H1 (cell line): Measurements from ENCODE around the gene SFTPA2. TPM values are rescaled to one million over a fixed set of nuclear protein-coding genes. Genes with fewer than 3 reads are reported as not detected.
A peak's percentile ranks its signal among the peaks of the same experiment; 100 is the strongest.
"Not testable (repeated sequence)": the region's sequence is repeated elsewhere in the genome, so short reads cannot be mapped to it uniquely, and the experiment has no call there.

Source experiments
- CTCF ChIA-PET: fragments of 300-600 bp; sonication (Branson Sonifier 250); formaldehyde crosslinking; loops from one replicate; lab custom pipeline; 2021; ENCODE audit not compliant: partially characterized antibody; lab: Charles Lee
- POLR2A ChIA-PET: fragments of 300-600 bp; sonication (Branson Sonifier 250); formaldehyde crosslinking; loops from one replicate; lab custom pipeline; 2021; ENCODE audit warnings: inconsistent platforms; ENCODE audit not compliant: partially characterized antibody; lab: Charles Lee
- DNase-seq, 2 experiments: peaks; one replicate each; pipeline versions ENCODE4 v3.0.0 to v3.0.0-alpha.2; 2010 to 2022; ENCODE audit warnings: low spot score in 2 of 2, low read depth in 1 of 2, mixed read lengths in 1 of 2
- FAIRE-seq: peaks from 2 replicates; lab custom pipeline; 2011; peaks lifted over from hg19 to GRCh38; lab: Jason Lieb, UNC
- H2AFZ ChIP-seq: 2 replicates; pipeline ENCODE4 v1.8.1; 2012; ENCODE audit warnings: low read length, inconsistent platforms
- H2AK5ac ChIP-seq: 2 replicates; pipeline ENCODE4 v1.6.1; 2013; ENCODE audit warnings: low read depth, low read length
- H2BK120ac ChIP-seq: replicated peaks from 2 replicates; pipeline ENCODE3; 2013; ENCODE audit warnings: low read depth, low read length, inconsistent platforms
- H2BK12ac ChIP-seq: 2 replicates; pipeline ENCODE4 v1.6.1; 2013; ENCODE audit warnings: low read depth, low read length
- H2BK15ac ChIP-seq: 2 replicates; pipeline ENCODE4 v1.6.1; 2013; ENCODE audit warnings: low read length
- H2BK20ac ChIP-seq: 2 replicates; pipeline ENCODE4 v1.6.1; 2013; ENCODE audit warnings: low read length
- H2BK5ac ChIP-seq: 2 replicates; pipeline ENCODE4 v1.6.1; 2013; ENCODE audit warnings: low read depth, low read length
- H3K14ac ChIP-seq: 2 replicates; pipeline ENCODE4 v1.6.1; 2013; ENCODE audit warnings: inconsistent platforms; ENCODE audit not compliant: insufficient read length
- H3K18ac ChIP-seq: 2 replicates; pipeline ENCODE4 v1.6.1; 2013; ENCODE audit warnings: low read length; ENCODE audit errors: extremely low read depth
- H3K23ac ChIP-seq: 2 replicates; pipeline ENCODE4 v1.6.1; 2013; ENCODE audit warnings: inconsistent platforms; ENCODE audit not compliant: insufficient read length
- H3K23me2 ChIP-seq: 2 replicates; pipeline ENCODE4 v1.6.1; 2013; ENCODE audit warnings: low read depth, low read length
- H3K27ac ChIP-seq: 2 replicates; pipeline ENCODE4 v1.6.1; 2011; ENCODE audit warnings: low read depth, low read length, inconsistent platforms
- H3K27me3 ChIP-seq, 4 experiments: replicated peaks in 1 of 4; 1 replicate in 1 of 4; 2 replicates in 3 of 4; pipeline versions ENCODE4 v1.6.1 to v1.8.1; 2011 to 2013; ENCODE audit warnings: low read length in 3 of 4, mild to moderate bottlenecking in 3 of 4, inconsistent platforms in 2 of 4, mixed read lengths in 2 of 4, moderate library complexity in 1 of 4; ENCODE audit not compliant: control insufficient read depth in 3 of 4, insufficient read depth in 3 of 4; ENCODE audit errors: extremely low read depth in 1 of 4
- H3K36me3 ChIP-seq, 4 experiments: 2 replicates each; pipeline versions ENCODE4 v1.6.1 to v1.8.1; 2011 to 2013; ENCODE audit warnings: mild to moderate bottlenecking in 4 of 4, low read length in 3 of 4, moderate library complexity in 2 of 4, control low read depth in 1 of 4, inconsistent platforms in 1 of 4; ENCODE audit not compliant: insufficient read depth in 4 of 4, control insufficient read depth in 2 of 4
- H3K4ac ChIP-seq: replicated peaks from 2 replicates; pipeline ENCODE3; 2013; ENCODE audit warnings: low read length, low read depth, mixed read lengths, inconsistent platforms; ENCODE audit not compliant: insufficient read length
- H3K4me1 ChIP-seq, 4 experiments: replicated peaks in 1 of 4; 1 replicate in 1 of 4; 2 replicates in 3 of 4; pipeline versions ENCODE4 v1.6.1 to v1.8.1; 2011 to 2013; ENCODE audit warnings: low read length in 3 of 4, inconsistent platforms in 2 of 4, mixed read lengths in 1 of 4; ENCODE audit not compliant: insufficient read depth in 4 of 4, control insufficient read depth in 3 of 4
- H3K4me2 ChIP-seq, 2 experiments: 2 replicates each; pipeline versions ENCODE4 v1.6.1 to v1.8.1; 2011 to 2013; ENCODE audit warnings: low read depth in 2 of 2, low read length in 2 of 2, control low read depth in 1 of 2, inconsistent platforms in 1 of 2, mild to moderate bottlenecking in 1 of 2; ENCODE audit not compliant: insufficient read depth in 1 of 2
- H3K4me3 ChIP-seq, 4 experiments: fragments of 200-600, 300-600 bp in 1 of 4; sonication (generic), shearing (Covaris generic), sonication (Bioruptor Twin) in 1 of 4; 2 replicates each; pipeline versions ENCODE4 v1.5.1 to v1.8.1; 2011 to 2016; ENCODE audit warnings: low read length in 4 of 4, low read depth in 3 of 4, control low read depth in 2 of 4, inconsistent platforms in 2 of 4, mild to moderate bottlenecking in 2 of 4, mixed read lengths in 1 of 4, moderate library complexity in 1 of 4; ENCODE audit not compliant: insufficient read depth in 2 of 4; ENCODE audit errors: extremely low read depth in 1 of 4
- H3K56ac ChIP-seq: replicated peaks from 2 replicates; pipeline ENCODE3; 2013; ENCODE audit warnings: low read depth, mild to moderate bottlenecking, mixed read lengths, low read length, inconsistent platforms; ENCODE audit not compliant: insufficient read length
- H3K79me1 ChIP-seq: 2 replicates; pipeline ENCODE4 v1.6.1; 2013; ENCODE audit warnings: low read depth, low read length, control low read depth
- H3K79me2 ChIP-seq, 2 experiments: 2 replicates each; pipeline versions ENCODE4 v1.6.1 to v1.8.1; 2012 to 2013; ENCODE audit warnings: low read length in 2 of 2, mild to moderate bottlenecking in 2 of 2, inconsistent platforms in 1 of 2; ENCODE audit not compliant: insufficient read depth in 2 of 2, control insufficient read depth in 1 of 2
- H3K9ac ChIP-seq, 4 experiments: replicated peaks in 1 of 4; 1 replicate in 1 of 4; 2 replicates in 3 of 4; pipeline versions ENCODE4 v1.6.1 to v1.8.1; 2011 to 2013; ENCODE audit warnings: low read depth in 3 of 4, low read length in 3 of 4, control low read depth in 2 of 4, mild to moderate bottlenecking in 2 of 4, moderate library complexity in 2 of 4, inconsistent platforms in 1 of 4; ENCODE audit errors: extremely low read depth in 1 of 4
- H3K9me3 ChIP-seq, 2 experiments: 2 replicates each; pipeline versions ENCODE4 v1.6.1 to v1.8.1; 2012 to 2013; ENCODE audit warnings: mild to moderate bottlenecking in 2 of 2, moderate library complexity in 2 of 2, control low read depth in 1 of 2, inconsistent platforms in 1 of 2, low read depth in 1 of 2, low read length in 1 of 2, mixed read lengths in 1 of 2; ENCODE audit not compliant: insufficient read depth in 2 of 2
- H4K20me1 ChIP-seq, 2 experiments: replicated peaks in 1 of 2; 2 replicates each; pipeline versions ENCODE3 to v1.8.1; 2011 to 2013; ENCODE audit warnings: inconsistent platforms in 2 of 2, low read length in 2 of 2, mild to moderate bottlenecking in 1 of 2; ENCODE audit not compliant: insufficient read depth in 2 of 2, control insufficient read depth in 1 of 2
- H4K5ac ChIP-seq: 2 replicates; pipeline ENCODE4 v1.6.1; 2013; ENCODE audit warnings: low read length, low read depth, mixed read lengths, inconsistent platforms; ENCODE audit not compliant: insufficient read length
- H4K8ac ChIP-seq: 2 replicates; pipeline ENCODE4 v1.8.0; 2013; ENCODE audit warnings: mild to moderate bottlenecking, moderate library complexity, low read length, inconsistent platforms; ENCODE audit not compliant: insufficient read depth; ENCODE audit errors: extremely low read depth
- H4K91ac ChIP-seq: replicated peaks from 2 replicates; pipeline ENCODE3; 2013; ENCODE audit warnings: low read length, mixed read lengths, inconsistent platforms; ENCODE audit not compliant: insufficient read length
- EP300 ChIP-seq, 2 experiments: IDR thresholded peaks; 1 replicate in 1 of 2; 2 replicates in 1 of 2; pipeline ENCODE4 v1.6.1; 2011 to 2012; ENCODE audit warnings: low read depth in 2 of 2, low read length in 2 of 2, mild to moderate bottlenecking in 2 of 2, borderline replicate concordance in 1 of 2, inconsistent platforms in 1 of 2, moderate library complexity in 1 of 2
- NANOG ChIP-seq: IDR thresholded peaks from 2 replicates; pipeline ENCODE4 v1.6.1; 2011; ENCODE audit warnings: low read length, low read depth, mild to moderate bottlenecking, inconsistent platforms; ENCODE audit not compliant: insufficient read depth, poor library complexity, severe bottlenecking
- SP1 ChIP-seq: IDR thresholded peaks from 2 replicates; pipeline ENCODE4 v1.6.1; 2011; ENCODE audit warnings: low read depth, low read length
- TEAD4 ChIP-seq: IDR thresholded peaks from 2 replicates; pipeline ENCODE4 v1.6.1; 2012; ENCODE audit warnings: low read depth, low read length, inconsistent platforms, mixed read lengths
- YY1 ChIP-seq: IDR thresholded peaks from 2 replicates; pipeline ENCODE4 v1.6.1; 2011; ENCODE audit warnings: low read depth, mild to moderate bottlenecking, low read length
- WGBS, 2 experiments: shearing (Covaris generic) in 1 of 2; methylation state at CpG; one replicate each; pipeline versions ENCODE4 v1.1.6 to v1.1.7; 2013 to 2015; ENCODE audit warnings: low lambda C conversion rate in 2 of 2, mixed read lengths in 2 of 2, inconsistent platforms in 1 of 2, low coverage in 1 of 2, missing lambda C conversion rate in 1 of 2; ENCODE audit not compliant: insufficient replicate concordance in 2 of 2, insufficient coverage in 1 of 2, insufficient read length in 1 of 2; ENCODE audit errors: extremely low coverage in 1 of 2, missing lambda C conversion rate in 1 of 2; 5-methylcytosine and 5-hydroxymethylcytosine counted together
- polyA plus RNA-seq, 7 experiments: library from polyadenylated mRNA; depleted of rRNA in 3 of 7; stranded (reverse) in 5 of 7; unstranded in 2 of 7; fragments of >200 nt in 5 of 7; fragments of 200-250 nt in 2 of 7; gene quantifications; 1 replicate in 5 of 7; 2 replicates in 1 of 7; 4 replicates in 1 of 7; pipeline versions ENCODE4 v1.2.1 to v1.2.3, GENCODE V29; 2011 to 2013; ENCODE audit warnings: missing spikeins in 2 of 7, mixed read lengths in 2 of 7
- total RNA-seq: library from RNA; stranded (reverse); fragmentation: NEBNext Ultra II Directional; extraction: Animal tissue kit (Norgen Biotek cat#: 25700); gene quantifications from 2 replicates; pipeline ENCODE4 v1.2.1, GENCODE V29; 2021
- TF ChIP-seq, protein P1 (sequence below): IDR thresholded peaks from 2 replicates; pipeline ENCODE4 v1.6.1; 2012; ENCODE audit warnings: inconsistent platforms

SFTPA2 gene
- total and polyA plus RNA-seq, 2 of the 8 experiments (the other 6 are each of a cell fraction or from before 2014, with no cell fraction given), result not detected

DNA sequence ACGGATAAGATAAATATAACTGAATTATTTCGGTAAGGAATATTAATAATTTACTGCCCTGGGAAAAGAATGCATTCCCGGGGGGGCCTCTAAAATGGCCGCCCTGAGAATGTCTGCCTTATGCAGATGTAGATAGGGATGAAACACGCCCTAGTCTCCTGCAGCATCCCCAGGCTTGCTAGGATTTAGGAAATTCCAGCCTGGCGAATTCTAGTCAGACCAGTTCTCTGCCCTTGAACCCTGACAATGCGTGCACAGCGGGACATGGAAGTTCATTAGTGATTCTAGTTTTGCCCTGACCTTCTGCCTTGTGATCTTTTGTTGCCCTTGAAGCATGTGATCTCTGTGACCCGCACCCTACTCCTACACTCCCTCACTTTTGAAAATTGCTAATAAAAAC is 39.4 kb upstream of the SFTPA2 start:
- POLR2A ChIA-PET, result not testable (repeated sequence)
- peak; percentile 10 to 63 for DNase-seq
- 55% methylated on average over 9 of the region's 9 CpGs; no CpG with 5 or more reads in 1 of the 2 experiments for WGBS, 2 experiments

More for the DNA sequence above, 39.4 kb upstream of the SFTPA2 start:
- H3K4me2 ChIP-seq, result 0 out of 4 replicates have a peak overlapping the region, but pooled peaks of 1 of the 2 experiments have one; percentile 2
- H4K5ac ChIP-seq, H3K27ac ChIP-seq, CTCF ChIA-PET, H4K8ac ChIP-seq, H2AK5ac ChIP-seq, H3K79me2 ChIP-seq, H3K18ac ChIP-seq, H3K4ac ChIP-seq, H3K9ac ChIP-seq, H3K4me1 ChIP-seq, H3K56ac ChIP-seq, H2BK120ac ChIP-seq, H4K91ac ChIP-seq, H3K14ac ChIP-seq, H3K27me3 ChIP-seq: not testable (repeated sequence)
- FAIRE-seq, result peak; percentile 19
- H3K4me3 ChIP-seq, result peak overlapping the region in 1 of 4 experiments; percentile 19; a peak in 1 of 8 replicates
- peak overlapping the region; percentile 12; the same call in 1 of the 2 replicates for H2BK5ac ChIP-seq
- peak; percentile 76 for TF ChIP-seq TEAD4
- peak in 1 of 2 experiments; percentile 42; a peak in 2 of 3 replicates for TF ChIP-seq EP300 (IDR thresholded peaks at IDR 0.05; ENCODE audit: borderline replicate concordance in 1 of 2, low read depth in 2 of 2, low read length in 2 of 2)
- TF ChIP-seq, protein P1, sequence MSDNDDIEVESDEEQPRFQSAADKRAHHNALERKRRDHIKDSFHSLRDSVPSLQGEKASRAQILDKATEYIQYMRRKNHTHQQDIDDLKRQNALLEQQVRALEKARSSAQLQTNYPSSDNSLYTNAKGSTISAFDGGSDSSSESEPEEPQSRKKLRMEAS, result peak; percentile 55
- peak; percentile 91 for TF ChIP-seq YY1
- peak; percentile 58 for TF ChIP-seq NANOG
- peak; percentile 81 for TF ChIP-seq SP1
- TF ChIP-seq, all 59 proteins: peak for 6; not testable (repeated sequence) for 53
- H3K9me3 ChIP-seq, result peaks cover 16 to 25% of the 10 kb centered on the region in 2 experiments
- H3K36me3 ChIP-seq, H2BK12ac ChIP-seq, H2BK15ac ChIP-seq, H3K23me2 ChIP-seq, H4K20me1 ChIP-seq, H3K23ac ChIP-seq, H2BK20ac ChIP-seq, H2AFZ ChIP-seq, H3K79me1 ChIP-seq: not testable (repeated sequence)
